Neural cell (in vitro differentiated cells): ENCODE results near the gene KSR2.

Source experiments
- EZH2 ChIP-seq: fragments of 200-600, 300-800 bp; shearing (Covaris generic), sonication (generic); IDR thresholded peaks from 2 replicates; pipeline ENCODE4 v1.6.1; 2014; ENCODE audit warnings: antibody characterized with exemption, low read length, borderline replicate concordance, mild to moderate bottlenecking; ENCODE audit not compliant: insufficient read depth, poor library complexity, severe bottlenecking
- MXI1 ChIP-seq: fragments of 450-650 bp; conservative IDR thresholded peaks from 2 replicates; pipeline ENCODE4 v1.6.1; 2014; ENCODE audit warnings: antibody characterized with exemption, mild to moderate bottlenecking; ENCODE audit not compliant: poor library complexity, severe bottlenecking
- POLR2AphosphoS5 ChIP-seq: IDR thresholded peaks from 2 replicates; pipeline ENCODE4 v1.6.1; 2012
- RAD21 ChIP-seq: fragments of 450-650 bp; conservative IDR thresholded peaks from 2 replicates; pipeline ENCODE4 v1.6.1; 2014; ENCODE audit warnings: antibody characterized with exemption, mild to moderate bottlenecking, moderate library complexity
- SMC3 ChIP-seq: fragments of 450-650 bp; conservative IDR thresholded peaks from 2 replicates; pipeline ENCODE4 v1.6.1; 2014; ENCODE audit warnings: antibody characterized with exemption, mild to moderate bottlenecking, moderate library complexity; ENCODE audit not compliant: poor library complexity
- TF ChIP-seq, protein P1 (sequence below): fragments of 450-650 bp; IDR thresholded peaks from 2 replicates; pipeline ENCODE4 v1.5.1; 2014; ENCODE audit warnings: antibody characterized with exemption, mild to moderate bottlenecking, moderate library complexity; ENCODE audit not compliant: poor library complexity, severe bottlenecking
- TF ChIP-seq, protein P2 (sequence below): IDR thresholded peaks from 2 replicates; pipeline ENCODE4 v1.6.1; 2012; ENCODE audit warnings: borderline replicate concordance

DNA sequence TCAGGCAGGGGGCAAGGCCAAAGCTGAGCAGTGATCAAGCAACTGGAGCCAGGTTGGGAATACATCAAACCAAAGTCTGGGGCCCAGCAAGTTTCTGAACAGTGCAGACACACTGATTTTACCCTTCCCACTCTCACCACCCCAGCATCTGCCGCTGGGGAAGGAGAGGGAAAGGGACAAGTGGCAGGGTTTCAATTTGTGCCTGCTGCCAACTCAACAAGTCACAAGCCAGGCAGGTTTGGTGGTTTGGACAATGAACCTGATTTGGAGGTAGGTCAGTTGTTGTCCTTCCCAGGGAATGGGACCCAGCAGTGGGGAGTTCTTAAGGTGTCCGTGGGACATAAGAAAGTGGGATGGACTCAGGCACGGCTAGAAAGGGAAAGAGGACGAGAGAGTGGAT, 455.4 kb downstream of the KSR2 start:
- TF ChIP-seq, protein P1, sequence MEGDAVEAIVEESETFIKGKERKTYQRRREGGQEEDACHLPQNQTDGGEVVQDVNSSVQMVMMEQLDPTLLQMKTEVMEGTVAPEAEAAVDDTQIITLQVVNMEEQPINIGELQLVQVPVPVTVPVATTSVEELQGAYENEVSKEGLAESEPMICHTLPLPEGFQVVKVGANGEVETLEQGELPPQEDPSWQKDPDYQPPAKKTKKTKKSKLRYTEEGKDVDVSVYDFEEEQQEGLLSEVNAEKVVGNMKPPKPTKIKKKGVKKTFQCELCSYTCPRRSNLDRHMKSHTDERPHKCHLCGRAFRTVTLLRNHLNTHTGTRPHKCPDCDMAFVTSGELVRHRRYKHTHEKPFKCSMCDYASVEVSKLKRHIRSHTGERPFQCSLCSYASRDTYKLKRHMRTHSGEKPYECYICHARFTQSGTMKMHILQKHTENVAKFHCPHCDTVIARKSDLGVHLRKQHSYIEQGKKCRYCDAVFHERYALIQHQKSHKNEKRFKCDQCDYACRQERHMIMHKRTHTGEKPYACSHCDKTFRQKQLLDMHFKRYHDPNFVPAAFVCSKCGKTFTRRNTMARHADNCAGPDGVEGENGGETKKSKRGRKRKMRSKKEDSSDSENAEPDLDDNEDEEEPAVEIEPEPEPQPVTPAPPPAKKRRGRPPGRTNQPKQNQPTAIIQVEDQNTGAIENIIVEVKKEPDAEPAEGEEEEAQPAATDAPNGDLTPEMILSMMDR = no peak
- no peak for TF ChIP-seq POLR2AphosphoS5
- no peak for TF ChIP-seq RAD21
- no peak for TF ChIP-seq SMC3
- no peak for TF ChIP-seq MXI1
- TF ChIP-seq EZH2 = no peak
- TF ChIP-seq, protein P2, sequence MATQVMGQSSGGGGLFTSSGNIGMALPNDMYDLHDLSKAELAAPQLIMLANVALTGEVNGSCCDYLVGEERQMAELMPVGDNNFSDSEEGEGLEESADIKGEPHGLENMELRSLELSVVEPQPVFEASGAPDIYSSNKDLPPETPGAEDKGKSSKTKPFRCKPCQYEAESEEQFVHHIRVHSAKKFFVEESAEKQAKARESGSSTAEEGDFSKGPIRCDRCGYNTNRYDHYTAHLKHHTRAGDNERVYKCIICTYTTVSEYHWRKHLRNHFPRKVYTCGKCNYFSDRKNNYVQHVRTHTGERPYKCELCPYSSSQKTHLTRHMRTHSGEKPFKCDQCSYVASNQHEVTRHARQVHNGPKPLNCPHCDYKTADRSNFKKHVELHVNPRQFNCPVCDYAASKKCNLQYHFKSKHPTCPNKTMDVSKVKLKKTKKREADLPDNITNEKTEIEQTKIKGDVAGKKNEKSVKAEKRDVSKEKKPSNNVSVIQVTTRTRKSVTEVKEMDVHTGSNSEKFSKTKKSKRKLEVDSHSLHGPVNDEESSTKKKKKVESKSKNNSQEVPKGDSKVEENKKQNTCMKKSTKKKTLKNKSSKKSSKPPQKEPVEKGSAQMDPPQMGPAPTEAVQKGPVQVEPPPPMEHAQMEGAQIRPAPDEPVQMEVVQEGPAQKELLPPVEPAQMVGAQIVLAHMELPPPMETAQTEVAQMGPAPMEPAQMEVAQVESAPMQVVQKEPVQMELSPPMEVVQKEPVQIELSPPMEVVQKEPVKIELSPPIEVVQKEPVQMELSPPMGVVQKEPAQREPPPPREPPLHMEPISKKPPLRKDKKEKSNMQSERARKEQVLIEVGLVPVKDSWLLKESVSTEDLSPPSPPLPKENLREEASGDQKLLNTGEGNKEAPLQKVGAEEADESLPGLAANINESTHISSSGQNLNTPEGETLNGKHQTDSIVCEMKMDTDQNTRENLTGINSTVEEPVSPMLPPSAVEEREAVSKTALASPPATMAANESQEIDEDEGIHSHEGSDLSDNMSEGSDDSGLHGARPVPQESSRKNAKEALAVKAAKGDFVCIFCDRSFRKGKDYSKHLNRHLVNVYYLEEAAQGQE = no peak
